HepG2 (cell line): ENCODE measurements around the gene ABCF1. TPM values are rescaled to one million over a fixed set of nuclear protein-coding genes. Genes with fewer than 3 reads are reported as not detected.
A peak's percentile ranks its signal among the peaks of the same experiment; 100 is the strongest.

Source experiments
- AGO2 ChIP-seq: fragments of 200-400 bp; formaldehyde crosslinking; optimal IDR thresholded peaks from 2 replicates; pipeline ENCODE3; 2017; ENCODE audit warnings: mild to moderate bottlenecking, low read depth, low read length, moderate library complexity
- CBX5 ChIP-seq: sonication (generic); formaldehyde crosslinking; IDR thresholded peaks from 2 replicates; pipeline ENCODE4 v1.4.0; 2020; ENCODE audit warnings: missing genetic modification reagents, borderline replicate concordance
- CREB3 ChIP-seq: sonication (generic); formaldehyde crosslinking; IDR thresholded peaks from 2 replicates; pipeline ENCODE4 v1.5.0; 2020; ENCODE audit warnings: missing genetic modification reagents
- ELF1 ChIP-seq: sonication (generic); formaldehyde crosslinking; IDR thresholded peaks from 2 replicates; pipeline ENCODE4 v1.4.0; 2020; ENCODE audit warnings: missing genetic modification reagents
- FOXA3 ChIP-seq: IDR thresholded peaks from 2 replicates; pipeline ENCODE4 v1.6.1; 2016; ENCODE audit warnings: missing genetic modification reagents, missing compliant biosample characterization
- FOXC1 ChIP-seq: sonication (generic); formaldehyde crosslinking; IDR thresholded peaks from 2 replicates; pipeline ENCODE4 v1.8.0; 2022; ENCODE audit warnings: mild to moderate bottlenecking, missing genetic modification reagents, borderline replicate concordance
- FOXO4 ChIP-seq: sonication (generic); formaldehyde crosslinking; conservative IDR thresholded peaks from 2 replicates; pipeline ENCODE4 v1.8.1; 2023; ENCODE audit warnings: missing genetic modification reagents
- HNRNPLL ChIP-seq: fragments of 200-400 bp; formaldehyde crosslinking; IDR thresholded peaks from 2 replicates; pipeline ENCODE4 v1.6.1; 2017; ENCODE audit warnings: mild to moderate bottlenecking, low read depth, low read length; ENCODE audit not compliant: poor library complexity, severe bottlenecking
- MAF1 ChIP-seq: sonication (generic); formaldehyde crosslinking; IDR thresholded peaks from 2 replicates; pipeline ENCODE4 v1.5.0; 2020; ENCODE audit warnings: missing genetic modification reagents, borderline replicate concordance
- PAX8 ChIP-seq: sonication (generic); formaldehyde crosslinking; IDR thresholded peaks from 2 replicates; pipeline ENCODE4 v1.8.0; 2022; ENCODE audit warnings: mild to moderate bottlenecking, missing genetic modification reagents, borderline replicate concordance
- REPIN1 ChIP-seq: sonication (generic); formaldehyde crosslinking; IDR thresholded peaks from 2 replicates; pipeline ENCODE4 v1.8.0; 2022; ENCODE audit warnings: missing genetic modification reagents, low read depth, mild to moderate bottlenecking, borderline replicate concordance
- SKI ChIP-seq: fragments of 450-650 bp; IDR thresholded peaks from one replicate; pipeline ENCODE4 v1.6.1; 2018; ENCODE audit warnings: mild to moderate bottlenecking; ENCODE audit not compliant: partially characterized antibody
- SPEN ChIP-seq: sonication (generic); formaldehyde crosslinking; IDR thresholded peaks from 2 replicates; pipeline ENCODE4 v1.5.1; 2020; ENCODE audit warnings: low read depth, mild to moderate bottlenecking, missing genetic modification reagents
- TMF1 ChIP-seq: sonication (generic); formaldehyde crosslinking; IDR thresholded peaks from 2 replicates; pipeline ENCODE4 v1.8.1; 2022; ENCODE audit warnings: low read depth, missing genetic modification reagents
- ZC3H13 ChIP-seq: sonication (generic); formaldehyde crosslinking; IDR thresholded peaks from 2 replicates; pipeline ENCODE4 v1.8.1; 2023; ENCODE audit warnings: mild to moderate bottlenecking, missing genetic modification reagents, moderate library complexity
- ZEB1 ChIP-seq: IDR thresholded peaks from 2 replicates; pipeline ENCODE4 v1.6.1; 2012; ENCODE audit warnings: mild to moderate bottlenecking, low read depth, inconsistent platforms; ENCODE audit not compliant: insufficient replicate concordance
- ZNF207 ChIP-seq: fragments of 450-650 bp; IDR thresholded peaks from 2 replicates; pipeline ENCODE4 v1.6.1; 2016; ENCODE audit warnings: antibody characterized with exemption, borderline replicate concordance
- ZNF253 ChIP-seq: sonication (generic); formaldehyde crosslinking; IDR thresholded peaks from 2 replicates; pipeline ENCODE4 v1.8.0; 2022; ENCODE audit warnings: mild to moderate bottlenecking, missing genetic modification reagents, borderline replicate concordance
- ZNF296 ChIP-seq: sonication (generic); formaldehyde crosslinking; conservative IDR thresholded peaks from 2 replicates; pipeline ENCODE4 v1.5.0; 2020; ENCODE audit warnings: mild to moderate bottlenecking, missing genetic modification reagents
- ZNF644 ChIP-seq: IDR thresholded peaks from 2 replicates; pipeline ENCODE4 v1.6.1; 2016; ENCODE audit warnings: low read depth
- ZSCAN29 ChIP-seq: sonication (generic); formaldehyde crosslinking; conservative IDR thresholded peaks from 2 replicates; pipeline ENCODE4 v1.4.0; 2020; ENCODE audit warnings: mild to moderate bottlenecking, missing genetic modification reagents
- polyA plus RNA-seq, 8 experiments: library from polyadenylated mRNA; depleted of rRNA in 3 of 8; stranded (reverse) in 7 of 8; unstranded in 1 of 8; fragments of >200 nt; fragmentation: Illumina TruSeq in 4 of 8; extraction: Trizol in 4 of 8; gene quantifications; 2 replicates each; pipeline versions ENCODE4 v1.2.1 to v1.2.3, GENCODE V29; 2011 to 2016; ENCODE audit warnings: low read depth in 4 of 8, missing spikeins in 1 of 8, mixed read lengths in 1 of 8; ENCODE audit not compliant: insufficient read depth in 1 of 8
- total RNA-seq, 5 experiments: library from RNA; depleted of rRNA; stranded (reverse); fragments of >200 nt; fragmentation: Illumina TruSeq; extraction: Trizol; gene quantifications; 2 replicates each; pipeline ENCODE4 v1.2.3, GENCODE V29; 2016; ENCODE audit warnings: low read depth in 1 of 5
- TF ChIP-seq, protein P1 (sequence below): sonication (generic); formaldehyde crosslinking; IDR thresholded peaks from 2 replicates; pipeline ENCODE4 v1.4.0; 2020; ENCODE audit warnings: missing genetic modification reagents
- TF ChIP-seq, protein P2 (sequence below): sonication (generic); formaldehyde crosslinking; IDR thresholded peaks from 2 replicates; pipeline ENCODE4 v1.4.0; 2020; ENCODE audit warnings: mild to moderate bottlenecking, missing genetic modification reagents
- TF ChIP-seq, protein P3 (sequence below): sonication (generic); formaldehyde crosslinking; IDR thresholded peaks from 2 replicates; pipeline ENCODE4 v1.8.1; 2023; ENCODE audit warnings: missing genetic modification reagents, inconsistent platforms, borderline replicate concordance

ABCF1 gene
- total and polyA plus RNA-seq, 2 of the 13 experiments (the other 11 are each of a cell fraction or from before 2014, with no cell fraction given) = 25.4 to 98.9 TPM

DNA sequence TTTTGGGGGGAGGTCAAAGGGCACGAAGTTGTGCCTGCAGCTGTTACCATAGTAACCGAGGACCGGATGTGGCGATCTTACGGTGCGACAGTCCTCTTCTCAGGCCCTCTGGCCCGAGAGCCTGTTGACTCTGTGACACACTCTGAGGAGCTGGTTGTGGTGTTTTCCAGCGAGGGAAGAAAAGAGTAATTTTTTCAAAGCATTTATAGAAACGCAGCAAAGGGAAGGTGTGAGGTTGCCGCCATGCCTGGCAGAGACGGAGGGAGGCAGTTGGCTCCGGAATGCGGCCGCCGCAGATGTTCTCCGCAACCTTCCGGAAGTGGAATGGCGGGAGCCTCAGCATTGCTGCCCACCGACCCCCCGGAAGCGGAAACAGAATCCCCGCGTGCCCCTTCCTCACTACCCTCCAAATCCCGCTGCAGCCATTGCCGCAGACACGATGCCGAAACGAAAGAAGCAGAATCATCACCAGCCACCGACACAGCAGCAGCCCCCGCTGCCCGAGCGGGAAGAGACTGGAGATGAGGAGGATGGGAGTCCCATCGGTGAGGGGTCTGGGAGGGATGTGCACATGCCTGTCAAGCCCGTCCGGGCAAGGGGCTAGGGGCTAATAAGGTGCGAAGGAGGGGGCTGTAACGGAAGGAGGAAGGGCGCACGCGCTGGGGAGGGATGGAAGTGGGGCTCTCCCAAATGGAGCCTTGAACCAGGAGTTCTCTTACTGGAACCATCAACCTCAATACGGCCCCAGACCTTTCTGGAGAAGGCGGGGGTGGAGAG is 14.1 kb upstream of the ABCF1 start, which contains the start of gene PRR3 (continued):
- no peak for TF ChIP-seq ZNF296 (CRISPR knock-in tag)
- TF ChIP-seq, protein P1, sequence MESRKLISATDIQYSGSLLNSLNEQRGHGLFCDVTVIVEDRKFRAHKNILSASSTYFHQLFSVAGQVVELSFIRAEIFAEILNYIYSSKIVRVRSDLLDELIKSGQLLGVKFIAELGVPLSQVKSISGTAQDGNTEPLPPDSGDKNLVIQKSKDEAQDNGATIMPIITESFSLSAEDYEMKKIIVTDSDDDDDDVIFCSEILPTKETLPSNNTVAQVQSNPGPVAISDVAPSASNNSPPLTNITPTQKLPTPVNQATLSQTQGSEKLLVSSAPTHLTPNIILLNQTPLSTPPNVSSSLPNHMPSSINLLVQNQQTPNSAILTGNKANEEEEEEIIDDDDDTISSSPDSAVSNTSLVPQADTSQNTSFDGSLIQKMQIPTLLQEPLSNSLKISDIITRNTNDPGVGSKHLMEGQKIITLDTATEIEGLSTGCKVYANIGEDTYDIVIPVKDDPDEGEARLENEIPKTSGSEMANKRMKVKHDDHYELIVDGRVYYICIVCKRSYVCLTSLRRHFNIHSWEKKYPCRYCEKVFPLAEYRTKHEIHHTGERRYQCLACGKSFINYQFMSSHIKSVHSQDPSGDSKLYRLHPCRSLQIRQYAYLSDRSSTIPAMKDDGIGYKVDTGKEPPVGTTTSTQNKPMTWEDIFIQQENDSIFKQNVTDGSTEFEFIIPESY (CRISPR knock-in tag) = 0 out of 2 replicates have a peak, but pooled peaks have one; percentile 67
- TF ChIP-seq, protein P2, sequence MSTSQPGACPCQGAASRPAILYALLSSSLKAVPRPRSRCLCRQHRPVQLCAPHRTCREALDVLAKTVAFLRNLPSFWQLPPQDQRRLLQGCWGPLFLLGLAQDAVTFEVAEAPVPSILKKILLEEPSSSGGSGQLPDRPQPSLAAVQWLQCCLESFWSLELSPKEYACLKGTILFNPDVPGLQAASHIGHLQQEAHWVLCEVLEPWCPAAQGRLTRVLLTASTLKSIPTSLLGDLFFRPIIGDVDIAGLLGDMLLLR = peak; percentile 94
- TF ChIP-seq CBX5 = peak; percentile 73; the same call in 1 of the 2 replicates
- peak; percentile 97 for TF ChIP-seq REPIN1 (CRISPR knock-in tag)
- TF ChIP-seq MAF1 (CRISPR knock-in tag) = no peak
- peak; percentile 75 for TF ChIP-seq HNRNPLL
- peak; percentile 84; the same call in 1 of the 2 replicates for TF ChIP-seq ZNF253 (CRISPR knock-in tag)
- peak; percentile 90 for TF ChIP-seq AGO2
- TF ChIP-seq, protein P3, sequence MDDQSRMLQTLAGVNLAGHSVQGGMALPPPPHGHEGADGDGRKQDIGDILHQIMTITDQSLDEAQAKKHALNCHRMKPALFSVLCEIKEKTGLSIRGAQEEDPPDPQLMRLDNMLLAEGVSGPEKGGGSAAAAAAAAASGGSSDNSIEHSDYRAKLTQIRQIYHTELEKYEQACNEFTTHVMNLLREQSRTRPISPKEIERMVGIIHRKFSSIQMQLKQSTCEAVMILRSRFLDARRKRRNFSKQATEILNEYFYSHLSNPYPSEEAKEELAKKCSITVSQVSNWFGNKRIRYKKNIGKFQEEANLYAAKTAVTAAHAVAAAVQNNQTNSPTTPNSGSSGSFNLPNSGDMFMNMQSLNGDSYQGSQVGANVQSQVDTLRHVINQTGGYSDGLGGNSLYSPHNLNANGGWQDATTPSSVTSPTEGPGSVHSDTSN (CRISPR knock-in tag) = no peak
- no peak for TF ChIP-seq CREB3 (CRISPR knock-in tag)
- peak; percentile 96 for TF ChIP-seq SPEN (CRISPR knock-in tag)
- TF ChIP-seq PAX8 = 0 out of 2 replicates have a peak, but pooled peaks have one; percentile 47
- peak; percentile 85; the same call in 1 of the 2 replicates for TF ChIP-seq TMF1 (CRISPR knock-in tag)
- TF ChIP-seq ZNF644 (CRISPR knock-in tag) = no peak
- no peak for TF ChIP-seq ZNF207
- TF ChIP-seq ZEB1 = no peak
- peak; percentile 89 for TF ChIP-seq ZSCAN29 (CRISPR knock-in tag)
- peak; percentile 46 for TF ChIP-seq FOXA3 (CRISPR knock-in tag)
- TF ChIP-seq ZC3H13 (CRISPR knock-in tag) = peak; percentile 85
- no peak for TF ChIP-seq SKI
- TF ChIP-seq ELF1 = peak; percentile 90
- TF ChIP-seq FOXO4 = no peak
- TF ChIP-seq FOXC1 (CRISPR knock-in tag) = peak; percentile 92
